Measurements from ENCODE around the gene WIF1. TPM values are rescaled to one million over a fixed set of nuclear protein-coding genes. Genes with fewer than 3 reads are reported as not detected.

Gene WIF1
- total and polyA plus RNA-seq, 10 donors, result 0.04 TPM; not detected in 9

GRCh38 chr12:65081496-65081895 is 39.6 kb downstream of the WIF1 start:
- Histone ChIP-seq H3K4me3 (no peak overlapping the region), H3K27me3 (replicated peaks in 1 of 7) (peaks cover 0 to 26% (median 0%) of the 10 kb centered on the region in 7 donors), H3K4me1 (peaks cover 0 to 5% (median 0%) of the 10 kb centered on the region in 6 donors), H3K9me3 (no peaks in the 10 kb centered on the region), H3K36me3 (no peaks in the 10 kb centered on the region), H3K27ac (no peak overlapping the region)
- intact Hi-C loops (cut with DNase I; ENCODE audit: low total_unique reads), result no loop called here
- TF ChIP-seq POLR2A (IDR thresholded peaks at IDR 0.05) (no peak), CTCF (IDR thresholded peaks at IDR 0.05 in 8 of 11, conservative IDR thresholded peaks at IDR 0.05 in 3 of 11) (no peak), POLR2AphosphoS5 (IDR thresholded peaks at IDR 0.05) (no peak)
- DNase-seq, result no peak
- WGBS, 5 donors, result 5 to 23% (median 14%) methylated on average over 1 of the region's 1 CpG

- intact Hi-C loops (cut with DNase I; ENCODE audit: low total_unique reads), result no loop called here
- no peak for DNase-seq
- Histone ChIP-seq H3K4me1 (no peaks in the 10 kb centered on the region), H3K36me3 (no peaks in the 10 kb centered on the region), H3K27ac (no peak overlapping the region), H3K4me3 (no peak overlapping the region), H3K9me3 (no peaks in the 10 kb centered on the region), H3K27me3 (replicated peaks in 1 of 7) (peaks cover 0 to 35% (median 0%) of the 10 kb centered on the region in 7 donors)
- WGBS, 5 donors, result 66 to 75% (median 72%) methylated on average over 6 of the region's 6 CpGs
- no peak for TF ChIP-seq POLR2AphosphoS5 (IDR thresholded peaks at IDR 0.05)
- no peak for TF ChIP-seq POLR2A (IDR thresholded peaks at IDR 0.05)
- TF ChIP-seq CTCF (IDR thresholded peaks at IDR 0.05 in 8 of 11, conservative IDR thresholded peaks at IDR 0.05 in 3 of 11), result no peak
Observed at GRCh38 chr12:65074932-65075331, 46.2 kb downstream of the WIF1 start.

GRCh38 chr12:65069336-65069735 is 51.8 kb downstream of the WIF1 start:
- no peak overlapping the region for H3K27ac ChIP-seq
- no peaks in the 10 kb centered on the region for H3K9me3 ChIP-seq
- H3K27me3 ChIP-seq (replicated peaks in 1 of 7), result peaks cover 0 to 14% (median 0%) of the 10 kb centered on the region in 7 donors
- TF ChIP-seq CTCF (IDR thresholded peaks at IDR 0.05 in 8 of 11, conservative IDR thresholded peaks at IDR 0.05 in 3 of 11) (no peak), POLR2AphosphoS5 (IDR thresholded peaks at IDR 0.05) (no peak), POLR2A (IDR thresholded peaks at IDR 0.05) (no peak)
- H3K4me1 ChIP-seq, result no peaks in the 10 kb centered on the region
- H3K36me3 ChIP-seq, result no peaks in the 10 kb centered on the region
- H3K4me3 ChIP-seq, result no peak overlapping the region
- no peak for DNase-seq
- WGBS, 5 donors, result 85 to 96% (median 92%) methylated on average over 2 of the region's 2 CpGs
- intact Hi-C loops (cut with DNase I; ENCODE audit: low total_unique reads), result no loop called here

GRCh38 chr12:65067383-65067782 is 53.7 kb downstream of the WIF1 start:
- H3K9me3 ChIP-seq, result no peaks in the 10 kb centered on the region
- H3K4me1 ChIP-seq, result no peaks in the 10 kb centered on the region
- H3K27me3 ChIP-seq (replicated peaks in 1 of 7), result peaks cover 0 to 19% (median 0%) of the 10 kb centered on the region in 7 donors
- 86 to 96% (median 87%) methylated on average over 8 of the region's 8 CpGs for WGBS, 5 donors
- no peaks in the 10 kb centered on the region for H3K36me3 ChIP-seq
- no peak overlapping the region for H3K27ac ChIP-seq
- no peak for DNase-seq
- no peak overlapping the region for H3K4me3 ChIP-seq
- no peak for TF ChIP-seq POLR2AphosphoS5 (IDR thresholded peaks at IDR 0.05)
- TF ChIP-seq POLR2A (IDR thresholded peaks at IDR 0.05), result no peak
- TF ChIP-seq CTCF (IDR thresholded peaks at IDR 0.05 in 8 of 11, conservative IDR thresholded peaks at IDR 0.05 in 3 of 11), result no peak
- intact Hi-C loops (cut with DNase I; ENCODE audit: low total_unique reads), result no loop called here

Data from spleen (tissue), 11 donors.